Mesothelial cell of epicardium (in vitro differentiated cells): ENCODE results near the gene TENM4. TPM values are rescaled to one million over a fixed set of nuclear protein-coding genes. Genes with fewer than 3 reads are reported as not detected.

Experiments
- DNase-seq, 2 experiments: peaks; one replicate each; pipeline ENCODE4 v3.0.0; 2021; ENCODE audit warnings: low spot score in 2 of 2; ENCODE audit not compliant: unreplicated experiment in 2 of 2
- H3K27ac Mint-ChIP-seq: 2 replicates; pipeline ENCODE4 v1.8.0; 2021; ENCODE audit warnings: mixed read lengths
- H3K27me3 Mint-ChIP-seq: 2 replicates; pipeline ENCODE4 v1.8.0; 2021; ENCODE audit warnings: low read depth, mixed read lengths
- H3K36me3 Mint-ChIP-seq: 2 replicates; pipeline ENCODE4 v1.8.0; 2021; ENCODE audit warnings: mixed read lengths
- H3K4me1 Mint-ChIP-seq: 2 replicates; pipeline ENCODE4 v1.8.0; 2021; ENCODE audit warnings: mixed read lengths
- H3K4me3 Mint-ChIP-seq: 2 replicates; pipeline ENCODE4 v1.8.0; 2021; ENCODE audit warnings: mild to moderate bottlenecking, moderate library complexity, mixed read lengths
- H3K9me3 Mint-ChIP-seq: 2 replicates; pipeline ENCODE4 v1.8.0; 2021; ENCODE audit warnings: mixed read lengths
- total RNA-seq: library from RNA; stranded (reverse); gene quantifications from 3 replicates; pipeline ENCODE4 v1.2.1, GENCODE V29; 2021
- TF ChIP-seq, protein P1 (sequence below): fragments of 200-600 bp; sonication (generic); IDR thresholded peaks from one replicate; pipeline ENCODE4 v1.5.0; 2021; ENCODE audit warnings: antibody characterized with exemption; ENCODE audit not compliant: unreplicated experiment

TENM4 gene
- total RNA-seq, 1 donor from 2014 or later = 187 TPM

- Mint-ChIP-seq H3K27me3 (no peaks in the 10 kb centered on the region), H3K9me3 (peaks cover 4% of the 10 kb centered on the region), H3K4me3 (no peak overlapping the region), H3K4me1 (no peaks in the 10 kb centered on the region), H3K36me3 (peaks cover 3% of the 10 kb centered on the region), H3K27ac (no peak overlapping the region)
- TF ChIP-seq, protein P1, sequence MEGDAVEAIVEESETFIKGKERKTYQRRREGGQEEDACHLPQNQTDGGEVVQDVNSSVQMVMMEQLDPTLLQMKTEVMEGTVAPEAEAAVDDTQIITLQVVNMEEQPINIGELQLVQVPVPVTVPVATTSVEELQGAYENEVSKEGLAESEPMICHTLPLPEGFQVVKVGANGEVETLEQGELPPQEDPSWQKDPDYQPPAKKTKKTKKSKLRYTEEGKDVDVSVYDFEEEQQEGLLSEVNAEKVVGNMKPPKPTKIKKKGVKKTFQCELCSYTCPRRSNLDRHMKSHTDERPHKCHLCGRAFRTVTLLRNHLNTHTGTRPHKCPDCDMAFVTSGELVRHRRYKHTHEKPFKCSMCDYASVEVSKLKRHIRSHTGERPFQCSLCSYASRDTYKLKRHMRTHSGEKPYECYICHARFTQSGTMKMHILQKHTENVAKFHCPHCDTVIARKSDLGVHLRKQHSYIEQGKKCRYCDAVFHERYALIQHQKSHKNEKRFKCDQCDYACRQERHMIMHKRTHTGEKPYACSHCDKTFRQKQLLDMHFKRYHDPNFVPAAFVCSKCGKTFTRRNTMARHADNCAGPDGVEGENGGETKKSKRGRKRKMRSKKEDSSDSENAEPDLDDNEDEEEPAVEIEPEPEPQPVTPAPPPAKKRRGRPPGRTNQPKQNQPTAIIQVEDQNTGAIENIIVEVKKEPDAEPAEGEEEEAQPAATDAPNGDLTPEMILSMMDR = no peak
- DNase-seq = no peak
Measured at GRCh38 chr11:79205786-79206185, 235.0 kb downstream of the TENM4 start.

- Mint-ChIP-seq H3K4me1 (no peaks in the 10 kb centered on the region), H3K4me3 (no peak overlapping the region), H3K36me3 (peaks cover 3% of the 10 kb centered on the region), H3K9me3 (peaks cover 7% of the 10 kb centered on the region), H3K27me3 (no peaks in the 10 kb centered on the region), H3K27ac (no peak overlapping the region)
- TF ChIP-seq, protein P1 = no peak
- no peak for DNase-seq
Measured at GRCh38 chr11:79201677-79202347, 239.0 kb downstream of the TENM4 start.

DNA sequence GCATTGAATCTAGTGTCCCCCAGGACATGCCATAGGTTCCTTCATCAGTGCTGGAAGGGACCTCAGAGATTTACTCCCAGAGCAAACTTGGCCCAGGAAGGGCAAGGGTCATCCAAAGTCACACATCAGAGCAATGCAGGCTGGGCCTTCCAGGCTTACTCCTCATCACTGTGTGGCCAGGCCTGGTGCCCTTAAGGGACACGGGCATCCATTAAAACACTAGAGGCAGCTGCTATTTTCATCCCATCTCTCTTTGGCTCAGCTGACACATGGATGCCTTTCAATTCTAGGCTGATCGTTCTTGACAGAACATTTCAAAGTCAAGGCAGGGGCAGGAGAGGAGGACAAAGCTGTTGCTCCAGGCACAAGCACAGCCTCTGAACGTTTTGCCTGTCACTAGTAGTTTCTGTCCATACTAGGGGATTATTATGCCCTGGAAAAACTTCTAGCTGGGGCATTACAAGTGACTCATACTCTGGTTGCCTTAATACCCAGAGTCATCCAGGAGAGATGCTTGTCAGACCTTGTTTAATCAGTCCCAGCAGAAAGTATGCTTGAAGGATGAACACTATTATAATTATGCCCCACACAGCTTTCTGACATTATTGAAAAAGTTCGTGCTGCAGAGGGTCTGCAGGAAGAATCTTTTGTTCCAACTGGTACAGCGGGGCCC, 240.3 kb downstream of the TENM4 start:
- H3K36me3 Mint-ChIP-seq = peaks cover 3% of the 10 kb centered on the region
- no peak for DNase-seq
- H3K9me3 Mint-ChIP-seq = peaks cover 7% of the 10 kb centered on the region

GRCh38 chr11:79199729-79200354, 241.0 kb downstream of the TENM4 start:
- no peak for DNase-seq
- Mint-ChIP-seq H3K27ac (no peak overlapping the region), H3K9me3 (peaks cover 7% of the 10 kb centered on the region), H3K27me3 (no peaks in the 10 kb centered on the region), H3K36me3 (peaks cover 3% of the 10 kb centered on the region), H3K4me1 (no peaks in the 10 kb centered on the region), H3K4me3 (no peak overlapping the region)
- TF ChIP-seq, protein P1 = no peak

More for the DNA sequence above, 240.3 kb downstream of the TENM4 start:
- Mint-ChIP-seq H3K4me1 (no peaks in the 10 kb centered on the region), H3K27ac (no peak overlapping the region), H3K4me3 (no peak overlapping the region), H3K27me3 (no peaks in the 10 kb centered on the region)
- TF ChIP-seq, protein P1 = no peak

- no peaks in the 10 kb centered on the region for H3K27me3 Mint-ChIP-seq
- no peak for DNase-seq
- peaks cover 3% of the 10 kb centered on the region for H3K36me3 Mint-ChIP-seq
- peaks cover 7% of the 10 kb centered on the region for H3K9me3 Mint-ChIP-seq
- no peak overlapping the region for H3K4me3 Mint-ChIP-seq
- TF ChIP-seq, protein P1 = no peak
- no peak overlapping the region for H3K27ac Mint-ChIP-seq
- no peaks in the 10 kb centered on the region for H3K4me1 Mint-ChIP-seq
Measured at GRCh38 chr11:79198898-79199250, 242.0 kb downstream of the TENM4 start.
